Liver (tissue), 9 donors: ENCODE data around the gene EIF2B1. TPM values are rescaled to one million over a fixed set of nuclear protein-coding genes. Genes with fewer than 3 reads are reported as not detected.

Experiments
- DNase-seq: peaks from one replicate; pipeline ENCODE4 v3.0.0-alpha.2; 2017; ENCODE audit warnings: low spot score
- H3K27ac ChIP-seq, 2 donors: one replicate each; pipeline ENCODE4 v1.7.0; 2013; ENCODE audit warnings: inconsistent platforms in 2 of 2, low read length in 2 of 2, control low read depth in 1 of 2, low read depth in 1 of 2, mild to moderate bottlenecking in 1 of 2
- H3K27me3 ChIP-seq, 4 donors: one replicate each; pipeline versions ENCODE4 v1.6.1 to v1.7.0; 2013; ENCODE audit warnings: low read length in 3 of 4, inconsistent platforms in 1 of 4, mild to moderate bottlenecking in 1 of 4, moderate library complexity in 1 of 4; ENCODE audit not compliant: control insufficient read depth in 4 of 4, insufficient read depth in 4 of 4
- H3K36me3 ChIP-seq, 4 donors: one replicate each; pipeline versions ENCODE4 v1.6.1 to v1.7.0; 2013; ENCODE audit warnings: low read length in 3 of 4, mild to moderate bottlenecking in 3 of 4, low read depth in 1 of 4, moderate library complexity in 1 of 4; ENCODE audit not compliant: control insufficient read depth in 4 of 4, insufficient read depth in 3 of 4
- H3K4me1 ChIP-seq, 4 donors: one replicate each; pipeline versions ENCODE4 v1.6.1 to v1.7.0; 2013; ENCODE audit warnings: low read length in 3 of 4, mild to moderate bottlenecking in 3 of 4, moderate library complexity in 1 of 4; ENCODE audit not compliant: control insufficient read depth in 4 of 4, insufficient read depth in 4 of 4
- H3K4me3 ChIP-seq, 3 donors: one replicate each; pipeline versions ENCODE4 v1.6.1 to v1.7.0; 2013; ENCODE audit warnings: low read length in 3 of 3, control low read depth in 1 of 3, low read depth in 1 of 3, mild to moderate bottlenecking in 1 of 3
- H3K9ac ChIP-seq, 2 donors: one replicate each; pipeline ENCODE4 v1.7.0; 2013; ENCODE audit warnings: low read length in 2 of 2, mild to moderate bottlenecking in 2 of 2, moderate library complexity in 2 of 2, control low read depth in 1 of 2, low read depth in 1 of 2
- H3K9me3 ChIP-seq, 4 donors: one replicate each; pipeline versions ENCODE4 v1.6.1 to v1.7.0; 2013; ENCODE audit warnings: low read length in 3 of 4; ENCODE audit not compliant: control insufficient read depth in 4 of 4
- EGR1 ChIP-seq, 2 donors: IDR thresholded peaks; 2 replicates each; pipeline ENCODE4 v1.6.1; 2016 to 2018; ENCODE audit warnings: antibody characterized with exemption in 2 of 2, low read depth in 2 of 2
- FOXA2 ChIP-seq: IDR thresholded peaks from 2 replicates; pipeline ENCODE4 v1.6.1; 2016; ENCODE audit warnings: antibody characterized with exemption
- GABPA ChIP-seq, 2 donors: IDR thresholded peaks in 1 of 2; conservative IDR thresholded peaks in 1 of 2; 2 replicates each; pipeline ENCODE4 v1.6.1; 2016; ENCODE audit warnings: antibody characterized with exemption in 2 of 2, mild to moderate bottlenecking in 1 of 2, moderate library complexity in 1 of 2
- HNF4A ChIP-seq, 2 donors: conservative IDR thresholded peaks; 2 replicates each; pipeline ENCODE4 v1.6.1; 2016; ENCODE audit warnings: antibody characterized with exemption in 2 of 2, mild to moderate bottlenecking in 2 of 2
- HNF4G ChIP-seq: IDR thresholded peaks from 2 replicates; pipeline ENCODE4 v1.6.1; 2016; ENCODE audit warnings: antibody characterized with exemption
- JUND ChIP-seq, 2 donors: IDR thresholded peaks; 2 replicates each; pipeline ENCODE4 v1.6.1; 2016; ENCODE audit warnings: antibody characterized with exemption in 2 of 2
- NR2F2 ChIP-seq: IDR thresholded peaks from 2 replicates; pipeline ENCODE4 v1.6.1; 2016; ENCODE audit warnings: antibody characterized with exemption
- RAD21 ChIP-seq, 2 donors: IDR thresholded peaks; 2 replicates each; pipeline ENCODE4 v1.6.1; 2016; ENCODE audit warnings: antibody characterized with exemption in 2 of 2, mild to moderate bottlenecking in 2 of 2
- RXRA ChIP-seq, 2 donors: IDR thresholded peaks; 2 replicates each; pipeline ENCODE4 v1.6.1; 2017 to 2018; ENCODE audit warnings: antibody characterized with exemption in 2 of 2, mild to moderate bottlenecking in 1 of 2
- SP1 ChIP-seq: IDR thresholded peaks from 2 replicates; pipeline ENCODE4 v1.6.1; 2018; ENCODE audit warnings: antibody characterized with exemption, mild to moderate bottlenecking
- TAF1 ChIP-seq: conservative IDR thresholded peaks from 2 replicates; pipeline ENCODE4 v1.6.1; 2016; ENCODE audit warnings: antibody characterized with exemption, mild to moderate bottlenecking
- YY1 ChIP-seq: IDR thresholded peaks from 2 replicates; pipeline ENCODE4 v1.6.1; 2016; ENCODE audit warnings: antibody characterized with exemption, mild to moderate bottlenecking
- ZBTB33 ChIP-seq: IDR thresholded peaks from 2 replicates; pipeline ENCODE4 v1.6.1; 2016; ENCODE audit warnings: antibody characterized with exemption
- WGBS: extraction: QIAGEN DNeasy Blood & Tissue Kit; methylation state at CpG from one replicate; pipeline ENCODE4 v1.1.7; 2013; 5-methylcytosine and 5-hydroxymethylcytosine counted together
- polyA plus RNA-seq, 2 donors: library from polyadenylated mRNA; stranded (reverse) in 1 of 2; unstranded in 1 of 2; fragments of 200-250 nt in 1 of 2; fragments of >200 nt in 1 of 2; fragmentation: Nextera tagmentation in 1 of 2; extraction: Ambion mirVana in 1 of 2; gene quantifications; one replicate each; pipeline versions ENCODE4 v1.2.1 to v1.2.3, GENCODE V29; 2013 to 2015
- total RNA-seq, 2 donors: library from RNA; depleted of rRNA; stranded (reverse); fragments of >200 nt; gene quantifications; one replicate each; pipeline ENCODE4 v1.2.3, GENCODE V29; 2014
- TF ChIP-seq, protein P1 (sequence below): IDR thresholded peaks from 2 replicates; pipeline ENCODE4 v1.6.1; 2016; ENCODE audit warnings: antibody characterized with exemption
- TF ChIP-seq, protein P2 (sequence below): fragments of 150-350 bp; IDR thresholded peaks from 2 replicates; pipeline ENCODE4 v1.5.1; 2017; ENCODE audit warnings: improper control_type of control experiment, low read depth, low read length; ENCODE audit not compliant: missing input control
- TF ChIP-seq, protein P3 (sequence below): IDR thresholded peaks from 2 replicates; pipeline ENCODE4 v1.6.1; 2016; ENCODE audit warnings: antibody characterized with exemption
- donor health status: healthy.
- donor health status: healthy.
- donor health status: healthy.
- donor health status: healthy.
- donor health status: healthy.

Gene EIF2B1
- total and polyA plus RNA-seq, 4 donors, result 14.0 to 34.5 (median 17.1) TPM

GRCh38 chr12:123621101-123621500, 12.4 kb downstream of the EIF2B1 start (continued):
- TF ChIP-seq, protein P1, sequence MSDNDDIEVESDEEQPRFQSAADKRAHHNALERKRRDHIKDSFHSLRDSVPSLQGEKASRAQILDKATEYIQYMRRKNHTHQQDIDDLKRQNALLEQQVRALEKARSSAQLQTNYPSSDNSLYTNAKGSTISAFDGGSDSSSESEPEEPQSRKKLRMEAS, result no peak

- H3K9me3 ChIP-seq, result no peaks in the 10 kb centered on the region
- H3K4me1 ChIP-seq, result no peaks in the 10 kb centered on the region
- peaks cover 29 to 86% (median 72%) of the 10 kb centered on the region in 4 donors for H3K36me3 ChIP-seq
- H3K27ac ChIP-seq, result no peak overlapping the region
- H3K9ac ChIP-seq, result no peak overlapping the region
- H3K27me3 ChIP-seq, result no peaks in the 10 kb centered on the region
- no peak overlapping the region for H3K4me3 ChIP-seq
- DNase-seq, result no peak
- 97% methylated on average over 13 of the region's 13 CpGs for WGBS
- TF ChIP-seq, protein P2, sequence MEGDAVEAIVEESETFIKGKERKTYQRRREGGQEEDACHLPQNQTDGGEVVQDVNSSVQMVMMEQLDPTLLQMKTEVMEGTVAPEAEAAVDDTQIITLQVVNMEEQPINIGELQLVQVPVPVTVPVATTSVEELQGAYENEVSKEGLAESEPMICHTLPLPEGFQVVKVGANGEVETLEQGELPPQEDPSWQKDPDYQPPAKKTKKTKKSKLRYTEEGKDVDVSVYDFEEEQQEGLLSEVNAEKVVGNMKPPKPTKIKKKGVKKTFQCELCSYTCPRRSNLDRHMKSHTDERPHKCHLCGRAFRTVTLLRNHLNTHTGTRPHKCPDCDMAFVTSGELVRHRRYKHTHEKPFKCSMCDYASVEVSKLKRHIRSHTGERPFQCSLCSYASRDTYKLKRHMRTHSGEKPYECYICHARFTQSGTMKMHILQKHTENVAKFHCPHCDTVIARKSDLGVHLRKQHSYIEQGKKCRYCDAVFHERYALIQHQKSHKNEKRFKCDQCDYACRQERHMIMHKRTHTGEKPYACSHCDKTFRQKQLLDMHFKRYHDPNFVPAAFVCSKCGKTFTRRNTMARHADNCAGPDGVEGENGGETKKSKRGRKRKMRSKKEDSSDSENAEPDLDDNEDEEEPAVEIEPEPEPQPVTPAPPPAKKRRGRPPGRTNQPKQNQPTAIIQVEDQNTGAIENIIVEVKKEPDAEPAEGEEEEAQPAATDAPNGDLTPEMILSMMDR, result no peak
- TF ChIP-seq JUND (IDR thresholded peaks at IDR 0.05), result no peak
- TF ChIP-seq RAD21 (IDR thresholded peaks at IDR 0.05), result no peak
- TF ChIP-seq HNF4A (conservative IDR thresholded peaks at IDR 0.05), result no peak
- TF ChIP-seq HNF4G, result no peak
- TF ChIP-seq TAF1, result no peak
- TF ChIP-seq EGR1 (IDR thresholded peaks at IDR 0.05; ENCODE audit: low read depth in 2 of 2), result no peak
- TF ChIP-seq NR2F2, result no peak
Observed at GRCh38 chr12:123617580-123617979, 15.9 kb downstream of the EIF2B1 start.

DNA sequence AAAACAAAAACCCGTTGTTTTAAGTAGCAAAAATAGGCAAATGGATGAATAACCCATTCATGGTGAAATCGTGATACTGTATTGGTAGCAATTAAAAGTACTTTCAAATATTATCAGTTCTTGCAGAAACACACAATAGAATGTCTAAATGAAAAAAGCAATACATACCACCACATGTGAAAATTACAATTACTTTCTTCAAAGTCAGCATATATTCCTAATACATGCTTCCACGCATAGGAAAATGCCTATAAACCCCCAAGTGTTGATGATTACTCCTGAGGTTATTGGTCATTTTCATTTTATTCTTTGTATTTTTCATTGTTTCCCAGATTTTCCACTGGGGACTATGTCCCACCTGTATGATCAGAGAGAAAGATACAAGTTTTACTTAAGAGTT, 16.3 kb downstream of the EIF2B1 start:
- no peaks in the 10 kb centered on the region for H3K27me3 ChIP-seq
- TF ChIP-seq FOXA2 (no peak), TAF1 (no peak), EGR1 (IDR thresholded peaks at IDR 0.05; ENCODE audit: low read depth in 2 of 2) (no peak), SP1 (no peak), GABPA (IDR thresholded peaks at IDR 0.05 in 1 of 2, conservative IDR thresholded peaks at IDR 0.05 in 1 of 2) (no peak), HNF4A (conservative IDR thresholded peaks at IDR 0.05) (no peak), YY1 (no peak), NR2F2 (no peak), RAD21 (IDR thresholded peaks at IDR 0.05) (no peak)
- TF ChIP-seq, protein P3, sequence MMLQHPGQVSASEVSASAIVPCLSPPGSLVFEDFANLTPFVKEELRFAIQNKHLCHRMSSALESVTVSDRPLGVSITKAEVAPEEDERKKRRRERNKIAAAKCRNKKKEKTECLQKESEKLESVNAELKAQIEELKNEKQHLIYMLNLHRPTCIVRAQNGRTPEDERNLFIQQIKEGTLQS, result no peak
- no peak for DNase-seq
- H3K36me3 ChIP-seq, result peaks cover 27 to 86% (median 72%) of the 10 kb centered on the region in 4 donors
- H3K27ac ChIP-seq, result no peak overlapping the region
- no peak overlapping the region for H3K4me3 ChIP-seq
- H3K4me1 ChIP-seq, result no peaks in the 10 kb centered on the region
- no peaks in the 10 kb centered on the region for H3K9me3 ChIP-seq
- 92% methylated on average over 3 of the region's 3 CpGs for WGBS
- no peak overlapping the region for H3K9ac ChIP-seq

GRCh38 chr12:123614531-123614930, 19.0 kb downstream of the EIF2B1 start:
- no peak overlapping the region for H3K9ac ChIP-seq
- H3K27me3 ChIP-seq, result no peaks in the 10 kb centered on the region
- no peaks in the 10 kb centered on the region for H3K9me3 ChIP-seq
- no peak overlapping the region for H3K4me3 ChIP-seq
- no peaks in the 10 kb centered on the region for H3K4me1 ChIP-seq
- TF ChIP-seq, protein P1, result no peak
- TF ChIP-seq JUND (IDR thresholded peaks at IDR 0.05) (no peak), ZBTB33 (no peak), GABPA (IDR thresholded peaks at IDR 0.05 in 1 of 2, conservative IDR thresholded peaks at IDR 0.05 in 1 of 2) (no peak), RXRA (IDR thresholded peaks at IDR 0.05) (no peak), SP1 (no peak)
- H3K36me3 ChIP-seq, result peaks cover 26 to 85% (median 68%) of the 10 kb centered on the region in 4 donors
- DNase-seq, result no peak
- 90% methylated on average over 4 of the region's 4 CpGs for WGBS
- H3K27ac ChIP-seq, result no peak overlapping the region
